Measurements from ENCODE around the gene SNED1. TPM values are rescaled to one million over a fixed set of nuclear protein-coding genes. Genes with fewer than 3 reads are reported as not detected.

The SNED1 gene
- polyA plus RNA-seq, 1 donor from 2014 or later, result 0.32 TPM

DNA sequence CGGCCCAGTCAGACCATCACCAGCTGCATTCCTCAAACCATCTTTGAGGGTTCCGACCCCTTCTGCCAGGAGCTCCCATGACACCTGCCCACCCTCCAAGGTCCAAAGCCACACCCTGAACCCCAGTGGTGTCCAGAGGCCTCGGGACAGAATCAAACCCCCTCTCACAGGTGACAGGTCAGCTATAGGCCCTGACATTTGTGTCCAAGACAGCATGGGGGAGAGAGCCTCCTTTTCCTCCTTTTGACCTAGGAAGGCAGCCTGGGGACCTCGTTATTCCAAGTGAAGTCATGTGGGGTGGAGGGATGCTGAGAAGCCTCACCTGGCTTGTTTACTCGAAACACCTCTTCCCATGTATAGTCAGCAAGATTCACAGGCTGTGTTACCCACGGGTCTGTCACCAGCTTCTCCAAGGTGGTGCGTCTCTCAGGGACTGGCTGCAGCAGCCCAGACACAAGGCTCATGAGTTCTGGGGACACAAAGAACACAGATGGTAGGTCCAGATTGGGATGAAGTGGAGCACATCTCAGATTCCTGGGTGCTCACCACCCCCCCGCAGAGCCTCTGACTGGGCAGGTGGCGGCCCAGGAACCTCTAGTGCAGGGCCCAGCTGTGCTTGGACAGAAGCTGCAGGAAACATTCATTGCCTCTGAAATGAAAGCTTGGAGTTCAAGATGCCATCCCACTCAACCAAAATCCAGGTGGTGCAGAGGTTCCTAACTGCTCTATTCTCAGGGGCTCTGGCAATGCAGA is 108.8 kb downstream of the SNED1 start:
- no peak overlapping the region for H3K4me2 ChIP-seq (ENCODE audit: low read length)
- H3K27ac ChIP-seq (ENCODE audit: low read length), result no peak overlapping the region
- no peak overlapping the region for H3K4me3 ChIP-seq (ENCODE audit: low read length)
- no peak overlapping the region for H3K9ac ChIP-seq (ENCODE audit: low read length)
- no peaks in the 10 kb centered on the region for H3K9me2 ChIP-seq (ENCODE audit: insufficient read depth, low read length)
- no peaks in the 10 kb centered on the region for H4K20me1 ChIP-seq (ENCODE audit: insufficient read depth)
- H3F3A ChIP-seq (ENCODE audit: insufficient read depth, low read length, poor library complexity, severe bottlenecking), result no peaks in the 10 kb centered on the region
- no peaks in the 10 kb centered on the region for H3K79me2 ChIP-seq (replicated peaks; ENCODE audit: insufficient read depth, low read length)
- H2AFZ ChIP-seq (ENCODE audit: low read depth, low read length), result no peak overlapping the region
- no peaks in the 10 kb centered on the region for H3K27me3 ChIP-seq (ENCODE audit: insufficient read depth, low read depth, low read length)
- H3K9me3 ChIP-seq (ENCODE audit: low read length), result no peaks in the 10 kb centered on the region
- H3K36me3 ChIP-seq (ENCODE audit: insufficient read depth, low read length), result no peaks in the 10 kb centered on the region
- no peak for TF ChIP-seq RAD21 (conservative IDR thresholded peaks at IDR 0.05)
- TF ChIP-seq, protein P1, sequence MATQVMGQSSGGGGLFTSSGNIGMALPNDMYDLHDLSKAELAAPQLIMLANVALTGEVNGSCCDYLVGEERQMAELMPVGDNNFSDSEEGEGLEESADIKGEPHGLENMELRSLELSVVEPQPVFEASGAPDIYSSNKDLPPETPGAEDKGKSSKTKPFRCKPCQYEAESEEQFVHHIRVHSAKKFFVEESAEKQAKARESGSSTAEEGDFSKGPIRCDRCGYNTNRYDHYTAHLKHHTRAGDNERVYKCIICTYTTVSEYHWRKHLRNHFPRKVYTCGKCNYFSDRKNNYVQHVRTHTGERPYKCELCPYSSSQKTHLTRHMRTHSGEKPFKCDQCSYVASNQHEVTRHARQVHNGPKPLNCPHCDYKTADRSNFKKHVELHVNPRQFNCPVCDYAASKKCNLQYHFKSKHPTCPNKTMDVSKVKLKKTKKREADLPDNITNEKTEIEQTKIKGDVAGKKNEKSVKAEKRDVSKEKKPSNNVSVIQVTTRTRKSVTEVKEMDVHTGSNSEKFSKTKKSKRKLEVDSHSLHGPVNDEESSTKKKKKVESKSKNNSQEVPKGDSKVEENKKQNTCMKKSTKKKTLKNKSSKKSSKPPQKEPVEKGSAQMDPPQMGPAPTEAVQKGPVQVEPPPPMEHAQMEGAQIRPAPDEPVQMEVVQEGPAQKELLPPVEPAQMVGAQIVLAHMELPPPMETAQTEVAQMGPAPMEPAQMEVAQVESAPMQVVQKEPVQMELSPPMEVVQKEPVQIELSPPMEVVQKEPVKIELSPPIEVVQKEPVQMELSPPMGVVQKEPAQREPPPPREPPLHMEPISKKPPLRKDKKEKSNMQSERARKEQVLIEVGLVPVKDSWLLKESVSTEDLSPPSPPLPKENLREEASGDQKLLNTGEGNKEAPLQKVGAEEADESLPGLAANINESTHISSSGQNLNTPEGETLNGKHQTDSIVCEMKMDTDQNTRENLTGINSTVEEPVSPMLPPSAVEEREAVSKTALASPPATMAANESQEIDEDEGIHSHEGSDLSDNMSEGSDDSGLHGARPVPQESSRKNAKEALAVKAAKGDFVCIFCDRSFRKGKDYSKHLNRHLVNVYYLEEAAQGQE (IDR thresholded peaks at IDR 0.05; ENCODE audit: borderline replicate concordance), result no peak
- no peak for TF ChIP-seq EP300 (conservative IDR thresholded peaks at IDR 0.05; ENCODE audit: poor library complexity, severe bottlenecking)
- TF ChIP-seq SMC3 (conservative IDR thresholded peaks at IDR 0.05; ENCODE audit: poor library complexity), result no peak
- TF ChIP-seq TAF1 (IDR thresholded peaks at IDR 0.05; ENCODE audit: low read depth), result no peak
- no peak for TF ChIP-seq EZH2 (IDR thresholded peaks at IDR 0.05; ENCODE audit: borderline replicate concordance, insufficient read depth, low read length, poor library complexity, severe bottlenecking)
- TF ChIP-seq, protein P2, sequence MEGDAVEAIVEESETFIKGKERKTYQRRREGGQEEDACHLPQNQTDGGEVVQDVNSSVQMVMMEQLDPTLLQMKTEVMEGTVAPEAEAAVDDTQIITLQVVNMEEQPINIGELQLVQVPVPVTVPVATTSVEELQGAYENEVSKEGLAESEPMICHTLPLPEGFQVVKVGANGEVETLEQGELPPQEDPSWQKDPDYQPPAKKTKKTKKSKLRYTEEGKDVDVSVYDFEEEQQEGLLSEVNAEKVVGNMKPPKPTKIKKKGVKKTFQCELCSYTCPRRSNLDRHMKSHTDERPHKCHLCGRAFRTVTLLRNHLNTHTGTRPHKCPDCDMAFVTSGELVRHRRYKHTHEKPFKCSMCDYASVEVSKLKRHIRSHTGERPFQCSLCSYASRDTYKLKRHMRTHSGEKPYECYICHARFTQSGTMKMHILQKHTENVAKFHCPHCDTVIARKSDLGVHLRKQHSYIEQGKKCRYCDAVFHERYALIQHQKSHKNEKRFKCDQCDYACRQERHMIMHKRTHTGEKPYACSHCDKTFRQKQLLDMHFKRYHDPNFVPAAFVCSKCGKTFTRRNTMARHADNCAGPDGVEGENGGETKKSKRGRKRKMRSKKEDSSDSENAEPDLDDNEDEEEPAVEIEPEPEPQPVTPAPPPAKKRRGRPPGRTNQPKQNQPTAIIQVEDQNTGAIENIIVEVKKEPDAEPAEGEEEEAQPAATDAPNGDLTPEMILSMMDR (IDR thresholded peaks at IDR 0.05; ENCODE audit: poor library complexity, severe bottlenecking), result no peak
- no peak for TF ChIP-seq POLR2AphosphoS5 (IDR thresholded peaks at IDR 0.05)
- TF ChIP-seq MXI1 (conservative IDR thresholded peaks at IDR 0.05; ENCODE audit: poor library complexity, severe bottlenecking), result no peak

GRCh38 chr2:241108271-241109209 is 110.1 kb downstream of the SNED1 start:
- Histone ChIP-seq H3K9ac (ENCODE audit: low read length) (no peak overlapping the region), H3F3A (ENCODE audit: insufficient read depth, low read length, poor library complexity, severe bottlenecking) (no peaks in the 10 kb centered on the region), H3K27ac (ENCODE audit: low read length) (no peak overlapping the region), H3K9me3 (ENCODE audit: low read length) (no peaks in the 10 kb centered on the region), H2AFZ (ENCODE audit: low read depth, low read length) (no peak overlapping the region), H3K4me3 (ENCODE audit: low read length) (no peak overlapping the region), H3K9me2 (ENCODE audit: insufficient read depth, low read length) (no peaks in the 10 kb centered on the region), H4K20me1 (ENCODE audit: insufficient read depth) (no peaks in the 10 kb centered on the region), H3K36me3 (ENCODE audit: insufficient read depth, low read length) (no peaks in the 10 kb centered on the region), H3K4me2 (ENCODE audit: low read length) (no peak overlapping the region), H3K27me3 (ENCODE audit: insufficient read depth, low read depth, low read length) (no peaks in the 10 kb centered on the region), H3K79me2 (replicated peaks; ENCODE audit: insufficient read depth, low read length) (no peaks in the 10 kb centered on the region)
- TF ChIP-seq RAD21 (conservative IDR thresholded peaks at IDR 0.05), result no peak
- no peak for TF ChIP-seq SMC3 (conservative IDR thresholded peaks at IDR 0.05; ENCODE audit: poor library complexity)
- no peak for TF ChIP-seq TAF1 (IDR thresholded peaks at IDR 0.05; ENCODE audit: low read depth)
- no peak for TF ChIP-seq EZH2 (IDR thresholded peaks at IDR 0.05; ENCODE audit: borderline replicate concordance, insufficient read depth, low read length, poor library complexity, severe bottlenecking)
- no peak for TF ChIP-seq EP300 (conservative IDR thresholded peaks at IDR 0.05; ENCODE audit: poor library complexity, severe bottlenecking)
- TF ChIP-seq, protein P2 (IDR thresholded peaks at IDR 0.05; ENCODE audit: poor library complexity, severe bottlenecking), result no peak
- TF ChIP-seq, protein P1 (IDR thresholded peaks at IDR 0.05; ENCODE audit: borderline replicate concordance), result no peak
- no peak for TF ChIP-seq POLR2AphosphoS5 (IDR thresholded peaks at IDR 0.05)
- no peak for TF ChIP-seq MXI1 (conservative IDR thresholded peaks at IDR 0.05; ENCODE audit: poor library complexity, severe bottlenecking)

All from neural cell (in vitro differentiated cells).